Measurements from ENCODE around the gene QRICH2.

QRICH2 gene

GRCh38 chr17:76297436-76297835 lies 10.6 kb downstream of the QRICH2 start:
- 100% methylated on average over 1 of the region's 3 CpGs; no CpG with 5 or more reads in 1 of the 2 experiments for WGBS, 2 experiments (ENCODE audit: insufficient coverage in 2 of 2)
- Histone ChIP-seq H3K36me3 (ENCODE audit: control insufficient read depth, insufficient read depth, low read length) (peaks cover 11% of the 10 kb centered on the region), H3K4me3 (ENCODE audit: extremely low read depth, insufficient read depth, low read length, poor library complexity, severe bottlenecking) (no peak overlapping the region), H3K9me3 (ENCODE audit: control insufficient read depth, low read length) (no peaks in the 10 kb centered on the region), H3K4me1 (ENCODE audit: control insufficient read depth, insufficient read depth, low read length, poor library complexity, severe bottlenecking) (no peaks in the 10 kb centered on the region), H3K27ac (ENCODE audit: low read depth, low read length, severe bottlenecking) (no peak overlapping the region)

GRCh38 chr17:76296889-76297288 lies 11.2 kb downstream of the QRICH2 start:
- no peak overlapping the region for H3K27ac ChIP-seq (ENCODE audit: low read depth, low read length, severe bottlenecking)
- no peak overlapping the region for H3K4me3 ChIP-seq (ENCODE audit: extremely low read depth, insufficient read depth, low read length, poor library complexity, severe bottlenecking)
- no peaks in the 10 kb centered on the region for H3K9me3 ChIP-seq (ENCODE audit: control insufficient read depth, low read length)
- peaks cover 12% of the 10 kb centered on the region for H3K36me3 ChIP-seq (ENCODE audit: control insufficient read depth, insufficient read depth, low read length)
- H3K4me1 ChIP-seq (ENCODE audit: control insufficient read depth, insufficient read depth, low read length, poor library complexity, severe bottlenecking), result no peaks in the 10 kb centered on the region
- WGBS, 2 experiments (ENCODE audit: insufficient coverage in 2 of 2), result 82 to 90% methylated on average over 5 of the region's 5 CpGs

- Histone ChIP-seq H3K27ac (ENCODE audit: low read depth, low read length, severe bottlenecking) (no peak overlapping the region), H3K9me3 (ENCODE audit: control insufficient read depth, low read length) (no peaks in the 10 kb centered on the region), H3K4me1 (ENCODE audit: control insufficient read depth, insufficient read depth, low read length, poor library complexity, severe bottlenecking) (no peaks in the 10 kb centered on the region), H3K4me3 (ENCODE audit: extremely low read depth, insufficient read depth, low read length, poor library complexity, severe bottlenecking) (no peak overlapping the region), H3K36me3 (ENCODE audit: control insufficient read depth, insufficient read depth, low read length) (peaks cover 14% of the 10 kb centered on the region)
- WGBS, 2 experiments (ENCODE audit: insufficient coverage in 2 of 2), result 92 to 100% methylated on average over 4 of the region's 4 CpGs
Measured at GRCh38 chr17:76296186-76296585, 11.9 kb downstream of the QRICH2 start.

GRCh38 chr17:76293106-76293505 lies 15.0 kb downstream of the QRICH2 start:
- H3K9me3 ChIP-seq (ENCODE audit: control insufficient read depth, low read length), result no peaks in the 10 kb centered on the region
- H3K36me3 ChIP-seq (ENCODE audit: control insufficient read depth, insufficient read depth, low read length), result peaks cover 19% of the 10 kb centered on the region
- 86 to 88% methylated on average over 7 of the region's 7 CpGs for WGBS, 2 experiments (ENCODE audit: insufficient coverage in 2 of 2)
- H3K4me3 ChIP-seq (ENCODE audit: extremely low read depth, insufficient read depth, low read length, poor library complexity, severe bottlenecking), result no peak overlapping the region
- H3K4me1 ChIP-seq (ENCODE audit: control insufficient read depth, insufficient read depth, low read length, poor library complexity, severe bottlenecking), result no peaks in the 10 kb centered on the region
- H3K27ac ChIP-seq (ENCODE audit: low read depth, low read length, severe bottlenecking), result no peak overlapping the region

- Histone ChIP-seq H3K27ac (ENCODE audit: low read depth, low read length, severe bottlenecking) (no peak overlapping the region), H3K36me3 (ENCODE audit: control insufficient read depth, insufficient read depth, low read length) (peaks cover 19% of the 10 kb centered on the region), H3K4me1 (ENCODE audit: control insufficient read depth, insufficient read depth, low read length, poor library complexity, severe bottlenecking) (no peaks in the 10 kb centered on the region), H3K9me3 (ENCODE audit: control insufficient read depth, low read length) (no peaks in the 10 kb centered on the region), H3K4me3 (ENCODE audit: extremely low read depth, insufficient read depth, low read length, poor library complexity, severe bottlenecking) (no peak overlapping the region)
- 92 to 96% methylated on average over 4 of the region's 4 CpGs for WGBS, 2 experiments (ENCODE audit: insufficient coverage in 2 of 2)
Measured at GRCh38 chr17:76292567-76292966, 15.5 kb downstream of the QRICH2 start.

GRCh38 chr17:76281573-76282371 lies 26.3 kb downstream of the QRICH2 start:
- WGBS, 2 experiments (ENCODE audit: insufficient coverage in 2 of 2), result 93 to 96% methylated on average over 21 to 23 of the region's 23 CpGs
- Histone ChIP-seq H3K9me3 (ENCODE audit: control insufficient read depth, low read length) (no peaks in the 10 kb centered on the region), H3K4me3 (ENCODE audit: extremely low read depth, insufficient read depth, low read length, poor library complexity, severe bottlenecking) (no peak overlapping the region), H3K27ac (ENCODE audit: low read depth, low read length, severe bottlenecking) (no peak overlapping the region), H3K4me1 (ENCODE audit: control insufficient read depth, insufficient read depth, low read length, poor library complexity, severe bottlenecking) (no peaks in the 10 kb centered on the region), H3K36me3 (ENCODE audit: control insufficient read depth, insufficient read depth, low read length) (no peaks in the 10 kb centered on the region)

- 90 to 91% methylated on average over 11 to 15 of the region's 15 CpGs for WGBS, 2 experiments (ENCODE audit: insufficient coverage in 2 of 2)
- no peak overlapping the region for H3K27ac ChIP-seq (ENCODE audit: low read depth, low read length, severe bottlenecking)
- H3K4me3 ChIP-seq (ENCODE audit: extremely low read depth, insufficient read depth, low read length, poor library complexity, severe bottlenecking), result no peak overlapping the region
- H3K36me3 ChIP-seq (ENCODE audit: control insufficient read depth, insufficient read depth, low read length), result no peaks in the 10 kb centered on the region
- H3K4me1 ChIP-seq (ENCODE audit: control insufficient read depth, insufficient read depth, low read length, poor library complexity, severe bottlenecking), result no peaks in the 10 kb centered on the region
- no peaks in the 10 kb centered on the region for H3K9me3 ChIP-seq (ENCODE audit: control insufficient read depth, low read length)
Measured at GRCh38 chr17:76280650-76281049, 27.4 kb downstream of the QRICH2 start.

- H3K36me3 ChIP-seq (ENCODE audit: control insufficient read depth, insufficient read depth, low read length), result no peaks in the 10 kb centered on the region
- 77 to 86% methylated on average over 8 of the region's 15 CpGs for WGBS, 2 experiments (ENCODE audit: insufficient coverage in 2 of 2)
- no peaks in the 10 kb centered on the region for H3K4me1 ChIP-seq (ENCODE audit: control insufficient read depth, insufficient read depth, low read length, poor library complexity, severe bottlenecking)
- H3K27ac ChIP-seq (ENCODE audit: low read depth, low read length, severe bottlenecking), result no peak overlapping the region
- H3K4me3 ChIP-seq (ENCODE audit: extremely low read depth, insufficient read depth, low read length, poor library complexity, severe bottlenecking), result no peak overlapping the region
- no peaks in the 10 kb centered on the region for H3K9me3 ChIP-seq (ENCODE audit: control insufficient read depth, low read length)
Measured at GRCh38 chr17:76279742-76280287, 28.3 kb downstream of the QRICH2 start.

GRCh38 chr17:76278952-76279741 lies 28.9 kb downstream of the QRICH2 start:
- WGBS, 2 experiments (ENCODE audit: insufficient coverage in 2 of 2), result 67 to 69% methylated on average over 19 to 24 of the region's 28 CpGs
- Histone ChIP-seq H3K36me3 (ENCODE audit: control insufficient read depth, insufficient read depth, low read length) (no peaks in the 10 kb centered on the region), H3K9me3 (ENCODE audit: control insufficient read depth, low read length) (no peaks in the 10 kb centered on the region), H3K4me3 (ENCODE audit: extremely low read depth, insufficient read depth, low read length, poor library complexity, severe bottlenecking) (no peak overlapping the region), H3K4me1 (ENCODE audit: control insufficient read depth, insufficient read depth, low read length, poor library complexity, severe bottlenecking) (no peaks in the 10 kb centered on the region), H3K27ac (ENCODE audit: low read depth, low read length, severe bottlenecking) (no peak overlapping the region)

GRCh38 chr17:76278268-76278908 lies 29.7 kb downstream of the QRICH2 start:
- whole genome bisulfite sequencing, 2 experiments (ENCODE audit: insufficient coverage in 2 of 2), result 89 to 98% methylated on average over 13 of the region's 19 CpGs
- no peaks in the 10 kb centered on the region for H3K4me1 ChIP-seq (ENCODE audit: control insufficient read depth, insufficient read depth, low read length, poor library complexity, severe bottlenecking)
- no peak overlapping the region for H3K27ac ChIP-seq (ENCODE audit: low read depth, low read length, severe bottlenecking)
- no peaks in the 10 kb centered on the region for H3K36me3 ChIP-seq (ENCODE audit: control insufficient read depth, insufficient read depth, low read length)
- H3K9me3 ChIP-seq (ENCODE audit: control insufficient read depth, low read length), result no peaks in the 10 kb centered on the region
- H3K4me3 ChIP-seq (ENCODE audit: extremely low read depth, insufficient read depth, low read length, poor library complexity, severe bottlenecking), result no peak overlapping the region
